Measurements from ENCODE around the gene AGL.
"Not testable (repeated sequence)": the region's sequence is repeated elsewhere in the genome, so short reads cannot be mapped to it uniquely, and the experiment has no call there.

The AGL gene

GRCh38 chr1:99965646-99966375, 115.7 kb downstream of the AGL start:
- no peak for TF ChIP-seq CTCF (IDR thresholded peaks at IDR 0.05; ENCODE audit: low read depth, low read length)
- H3K4me3 ChIP-seq (replicated peaks in 1 of 2; ENCODE audit: low read depth in 2 of 2, low read length in 2 of 2), result no peak overlapping the region
- DNase-seq (ENCODE audit: low read depth in 2 of 2), result no peak

GRCh38 chr1:99968214-99968613, 118.1 kb downstream of the AGL start:
- TF ChIP-seq CTCF (IDR thresholded peaks at IDR 0.05; ENCODE audit: low read depth, low read length), result no peak
- no peak for DNase-seq (ENCODE audit: low read depth in 2 of 2)

GRCh38 chr1:99969260-99969728, 119.1 kb downstream of the AGL start:
- no peak for TF ChIP-seq CTCF (IDR thresholded peaks at IDR 0.05; ENCODE audit: low read depth, low read length)
- peak overlapping the region; percentile 77 to 88 for H3K4me3 ChIP-seq (replicated peaks in 1 of 2; ENCODE audit: low read depth in 2 of 2, low read length in 2 of 2)
- peak in 1 of 2 donors; percentile 17 for DNase-seq (ENCODE audit: low read depth in 2 of 2)

More at GRCh38 chr1:99968214-99968613, 118.1 kb downstream of the AGL start:
- no peak overlapping the region for H3K4me3 ChIP-seq (replicated peaks in 1 of 2; ENCODE audit: low read depth in 2 of 2, low read length in 2 of 2)

DNA sequence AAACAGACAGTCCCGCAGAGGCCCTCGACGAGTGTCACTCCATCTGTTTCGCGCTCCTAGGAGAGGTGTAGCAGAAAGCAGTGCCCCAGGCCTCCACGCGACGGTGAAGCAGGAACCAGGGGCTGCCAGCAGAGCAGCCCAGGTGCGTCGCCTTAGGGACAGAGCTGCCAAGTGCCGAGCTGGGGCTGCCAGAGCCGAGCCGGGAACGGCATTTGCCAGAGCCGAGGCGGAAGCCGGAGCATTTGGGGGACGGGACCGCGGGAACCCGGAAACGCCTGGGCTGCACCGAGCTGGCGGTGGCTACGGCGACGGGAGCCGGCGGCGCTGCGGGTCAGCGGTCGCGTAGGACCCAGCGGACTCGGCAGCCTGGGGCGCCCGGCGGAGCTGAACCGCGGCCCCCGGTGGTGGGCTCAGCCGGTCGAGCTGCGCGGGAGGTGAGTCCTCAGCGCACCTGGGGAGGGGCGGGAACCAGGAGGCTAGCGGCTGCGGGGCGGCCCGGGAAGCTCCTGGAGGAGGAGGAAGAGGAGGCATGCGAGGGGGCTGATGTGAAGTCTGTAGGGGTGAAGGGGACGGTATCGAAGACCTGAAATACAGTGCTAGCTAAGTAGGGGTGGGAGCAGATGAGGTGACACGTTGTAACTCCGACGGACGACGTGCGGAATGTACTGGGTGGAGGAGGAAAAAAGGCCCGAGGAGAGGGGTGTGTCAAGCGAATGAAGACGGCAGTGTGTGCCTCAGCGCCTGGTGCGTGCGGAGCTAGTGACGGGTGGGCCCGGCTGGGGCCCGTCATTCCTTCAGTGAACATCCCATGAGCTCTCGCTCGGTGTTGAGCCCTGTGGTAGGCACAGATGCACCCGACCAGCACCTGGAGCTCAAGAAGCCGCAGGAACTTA, 119.8 kb downstream of the AGL start, which contains the start of gene SLC35A3:
SLC35A3 (plus strand) TSS at position 268 of the 893 bp plus-strand sequence. CDS start 23,559 bp downstream, outside the sequence.
- H3K4me3 ChIP-seq (replicated peaks in 1 of 2; ENCODE audit: low read depth in 2 of 2, low read length in 2 of 2), result peak within 1 kb of the TSS; percentile 77 to 88
- no peak for TF ChIP-seq CTCF (IDR thresholded peaks at IDR 0.05; ENCODE audit: low read depth, low read length)
- peak; percentile 72 to 75 for DNase-seq (ENCODE audit: low read depth in 2 of 2)

DNA sequence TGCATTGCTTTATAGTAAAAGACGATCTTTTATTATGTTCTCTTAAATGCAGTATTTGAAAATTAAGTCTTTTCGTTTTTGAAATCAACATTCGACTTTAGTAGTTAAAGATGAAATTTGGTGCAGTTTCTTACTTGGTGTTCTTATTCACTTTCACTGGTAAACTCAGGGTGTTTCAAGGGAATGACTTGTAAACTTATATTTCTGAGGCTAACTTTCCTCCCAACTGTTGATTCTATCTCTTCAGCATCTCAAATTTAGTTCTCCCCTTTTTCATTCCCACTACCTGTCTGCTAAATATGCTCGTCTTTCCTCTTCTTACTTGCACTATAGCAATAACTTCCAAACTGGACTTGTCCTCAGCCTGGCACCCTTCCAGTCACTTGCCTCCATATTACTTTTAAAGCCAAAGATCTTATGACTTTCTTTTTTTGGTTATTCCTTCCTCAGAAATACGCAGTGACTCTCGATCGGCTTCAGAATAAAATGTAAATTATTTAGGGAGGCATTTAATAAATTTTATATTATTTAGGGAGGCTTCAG, 120.6 kb downstream of the AGL start:
- peak overlapping the region; percentile 77 to 88 for H3K4me3 ChIP-seq (replicated peaks in 1 of 2; ENCODE audit: low read depth in 2 of 2, low read length in 2 of 2)
- TF ChIP-seq CTCF (IDR thresholded peaks at IDR 0.05; ENCODE audit: low read depth, low read length), result no peak
- DNase-seq (ENCODE audit: low read depth in 2 of 2), result peak in 1 of 2 donors; percentile 11

DNA sequence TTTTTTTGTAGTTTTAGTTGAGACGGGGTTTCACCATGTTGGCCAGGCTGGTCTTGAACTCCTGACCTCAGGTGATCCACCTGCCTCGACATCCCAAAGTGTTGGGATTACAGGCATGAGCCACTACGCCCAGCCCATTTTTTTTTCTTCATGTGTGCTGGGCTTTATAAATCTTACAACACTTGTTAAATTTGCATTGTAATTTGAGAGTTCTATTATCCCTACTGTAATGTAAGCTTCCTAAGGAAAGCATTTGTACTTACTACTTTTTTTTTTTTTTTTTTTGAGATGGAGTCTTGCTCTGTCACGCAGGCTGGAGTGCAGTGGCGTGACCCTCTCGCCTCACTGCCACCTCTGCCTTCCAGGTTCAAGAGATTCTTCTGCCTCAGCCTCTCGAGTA, 121.9 kb downstream of the AGL start:
- not testable (repeated sequence) for H3K4me3 ChIP-seq (replicated peaks in 1 of 2; ENCODE audit: low read depth in 2 of 2, low read length in 2 of 2); DNase-seq (ENCODE audit: low read depth in 2 of 2)

Data from cardiac fibroblast (primary cell).